Kidney epithelial cell (primary cell): ENCODE data around the gene EPC2. TPM values are rescaled to one million over a fixed set of nuclear protein-coding genes. Genes with fewer than 3 reads are reported as not detected.
"Not testable (repeated sequence)": the region's sequence is repeated elsewhere in the genome, so short reads cannot be mapped to it uniquely, and the experiment has no call there.

ENCODE experiments used
- DNase-seq: peaks from one replicate; pipeline ENCODE4 v3.0.0-alpha.2; 2010; ENCODE audit warnings: low read depth
- H3K27me3 ChIP-seq: 2 replicates; pipeline ENCODE4 v1.6.0; 2011; ENCODE audit warnings: low read length; ENCODE audit not compliant: control insufficient read depth, insufficient read depth
- H3K36me3 ChIP-seq: 2 replicates; pipeline ENCODE4 v1.5.1; 2011; ENCODE audit warnings: low read length; ENCODE audit not compliant: control insufficient read depth, insufficient read depth
- H3K4me3 ChIP-seq: 2 replicates; pipeline ENCODE4 v1.5.1; 2011; ENCODE audit warnings: low read depth, mild to moderate bottlenecking, control low read depth, low read length
- CTCF ChIP-seq: IDR thresholded peaks from 2 replicates; pipeline ENCODE4 v1.5.1; 2011; ENCODE audit warnings: mild to moderate bottlenecking, moderate library complexity, low read length, control low read depth, inconsistent platforms; ENCODE audit not compliant: insufficient read depth, poor library complexity, severe bottlenecking
- total RNA-seq: library from RNA; depleted of rRNA; stranded (reverse); fragments of >200 nt; gene quantifications from 2 replicates; pipeline ENCODE4 v1.2.3, GENCODE V29; 2015

EPC2 gene
- total RNA-seq, 1 donor from 2014 or later: 20.1 TPM

- no peak for TF ChIP-seq CTCF
- no peak overlapping the region for H3K4me3 ChIP-seq
- DNase-seq: peak; percentile 21
- H3K27me3 ChIP-seq: no peaks in the 10 kb centered on the region
- no peaks in the 10 kb centered on the region for H3K36me3 ChIP-seq
These were observed 14.5 kb downstream of the EPC2 start for GRCh38 chr2:148658807-148659722.

GRCh38 chr2:148660999-148661398 is 16.4 kb downstream of the EPC2 start:
- no peaks in the 10 kb centered on the region for H3K27me3 ChIP-seq
- DNase-seq: no peak
- no peaks in the 10 kb centered on the region for H3K36me3 ChIP-seq
- no peak overlapping the region for H3K4me3 ChIP-seq
- no peak for TF ChIP-seq CTCF

- H3K36me3 ChIP-seq: not testable (repeated sequence)
These were observed 17.8 kb downstream of the EPC2 start for GRCh38 chr2:148662332-148662731.

GRCh38 chr2:148664229-148664628 is 19.7 kb downstream of the EPC2 start:
- no peak overlapping the region for H3K4me3 ChIP-seq
- no peak for DNase-seq
- H3K36me3 ChIP-seq: no peaks in the 10 kb centered on the region
- H3K27me3 ChIP-seq: no peaks in the 10 kb centered on the region
- TF ChIP-seq CTCF: no peak

More at GRCh38 chr2:148662332-148662731, 17.8 kb downstream of the EPC2 start:
- not testable (repeated sequence) for H3K27me3 ChIP-seq, DNase-seq, H3K4me3 ChIP-seq

- no peaks in the 10 kb centered on the region for H3K27me3 ChIP-seq
- no peak for TF ChIP-seq CTCF
- no peak overlapping the region for H3K4me3 ChIP-seq
- no peak for DNase-seq
- H3K36me3 ChIP-seq: no peaks in the 10 kb centered on the region
These were observed 22.0 kb downstream of the EPC2 start for GRCh38 chr2:148666555-148666954.

- Histone ChIP-seq H3K27me3 (no peaks in the 10 kb centered on the region), H3K4me3 (no peak overlapping the region), H3K36me3 (no peaks in the 10 kb centered on the region)
- TF ChIP-seq CTCF: no peak
- DNase-seq: no peak
These were observed 22.7 kb downstream of the EPC2 start for GRCh38 chr2:148667113-148667836.
